HG03095 (cell line): ENCODE results near the gene NSD2.
"Not testable (repeated sequence)": the region's sequence is repeated elsewhere in the genome, so short reads cannot be mapped to it uniquely, and the experiment has no call there.

Source experiments
- ATAC-seq: cut with Tn5 transposase; IDR thresholded peaks from one replicate; pipeline ENCODE4 v1.9.1; 2021; ENCODE audit warnings: moderate library complexity; ENCODE audit not compliant: unreplicated experiment

The NSD2 gene

DNA sequence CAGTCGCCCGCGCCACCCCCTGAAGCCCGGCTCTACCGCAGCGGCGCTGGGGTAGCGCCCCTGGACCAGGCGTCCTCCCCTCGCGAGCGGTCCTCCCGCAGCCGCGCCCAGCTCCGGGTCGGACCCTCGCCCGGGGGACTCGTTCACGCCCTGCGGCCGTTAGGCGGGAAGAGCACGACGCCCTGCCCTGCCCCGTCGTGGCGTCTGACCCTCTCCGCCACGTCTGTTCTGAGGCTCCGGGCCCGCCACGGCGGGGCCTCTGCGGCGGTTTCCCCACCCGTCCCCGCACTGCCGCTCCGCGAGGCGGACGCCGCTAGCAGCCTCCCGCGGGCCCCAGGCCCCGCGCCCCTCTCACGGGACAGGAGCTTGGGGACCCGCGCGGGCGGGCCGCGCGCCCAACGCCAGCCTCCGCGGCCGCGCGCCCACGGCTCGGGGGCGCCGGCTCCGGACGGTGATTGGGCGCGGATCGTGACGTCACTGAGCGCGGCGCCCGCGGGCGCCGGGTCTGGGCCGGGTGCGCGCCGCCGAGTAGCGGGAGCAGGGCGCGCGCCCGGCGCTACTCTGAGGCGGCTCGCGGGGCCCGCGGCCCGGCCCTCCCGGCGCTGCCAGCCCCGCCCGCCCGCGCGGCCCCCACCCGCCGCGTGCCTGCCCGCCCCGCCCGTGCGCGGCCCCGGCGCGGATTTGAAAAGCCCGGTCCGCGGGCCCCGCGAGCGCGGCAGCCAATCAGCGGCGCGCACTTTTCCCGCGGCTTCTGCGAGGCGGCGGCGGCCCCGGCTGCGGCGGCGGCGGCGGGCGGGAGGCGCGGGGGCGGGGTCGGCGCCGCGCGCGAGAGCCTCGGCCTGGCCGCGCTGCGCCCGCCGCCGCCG lies at the start of gene NSD2:
Gene NSD2 (plus strand): TSS at position 816 of the 866 bp plus-strand sequence. CDS start 29,262 bp downstream, outside the sequence.
- ATAC-seq = peak; percentile 55

DNA sequence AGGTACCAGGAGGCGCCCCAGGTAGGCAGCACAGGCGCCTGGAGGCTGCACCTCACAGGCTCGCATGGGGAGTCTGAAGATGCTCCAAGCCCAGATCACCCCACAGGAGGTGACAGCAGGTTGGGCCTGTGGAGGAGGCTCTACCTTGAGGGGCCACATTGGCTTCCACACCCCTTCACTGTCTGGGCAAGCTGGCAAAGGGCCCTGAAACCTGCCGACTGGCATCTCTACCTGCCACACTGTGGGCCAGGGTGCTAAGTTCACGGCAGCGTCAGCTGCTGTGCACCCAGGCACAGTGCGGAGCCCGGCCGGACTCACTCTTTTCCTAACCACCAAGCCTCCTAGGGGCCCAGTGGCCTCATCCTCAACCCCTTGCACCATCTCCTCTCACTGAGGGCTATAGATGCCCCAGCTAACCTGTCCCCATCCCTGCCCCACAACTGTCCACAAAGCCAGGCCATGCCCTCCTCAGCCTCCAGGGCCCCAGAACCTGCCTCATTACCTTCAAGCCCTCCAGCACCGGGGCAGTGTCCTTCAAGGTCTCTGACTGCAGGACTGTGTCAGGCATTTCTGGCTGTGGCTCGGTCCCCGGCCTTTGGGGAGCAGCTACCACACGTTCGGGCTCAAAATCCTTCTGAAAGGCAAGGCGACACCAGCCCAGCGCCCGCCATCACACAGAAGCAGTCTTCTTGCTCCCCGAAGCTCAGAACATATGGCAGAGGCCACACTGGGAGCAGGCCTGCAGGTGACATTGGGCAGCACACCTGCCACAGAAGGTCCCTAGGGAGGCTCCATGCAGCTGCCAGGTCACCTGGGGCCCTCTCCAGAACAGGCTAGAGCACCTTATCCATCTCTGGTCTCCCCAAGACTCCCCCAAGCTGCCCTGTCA lies 49.3 kb upstream of the NSD2 start:
- ATAC-seq = no peak

DNA sequence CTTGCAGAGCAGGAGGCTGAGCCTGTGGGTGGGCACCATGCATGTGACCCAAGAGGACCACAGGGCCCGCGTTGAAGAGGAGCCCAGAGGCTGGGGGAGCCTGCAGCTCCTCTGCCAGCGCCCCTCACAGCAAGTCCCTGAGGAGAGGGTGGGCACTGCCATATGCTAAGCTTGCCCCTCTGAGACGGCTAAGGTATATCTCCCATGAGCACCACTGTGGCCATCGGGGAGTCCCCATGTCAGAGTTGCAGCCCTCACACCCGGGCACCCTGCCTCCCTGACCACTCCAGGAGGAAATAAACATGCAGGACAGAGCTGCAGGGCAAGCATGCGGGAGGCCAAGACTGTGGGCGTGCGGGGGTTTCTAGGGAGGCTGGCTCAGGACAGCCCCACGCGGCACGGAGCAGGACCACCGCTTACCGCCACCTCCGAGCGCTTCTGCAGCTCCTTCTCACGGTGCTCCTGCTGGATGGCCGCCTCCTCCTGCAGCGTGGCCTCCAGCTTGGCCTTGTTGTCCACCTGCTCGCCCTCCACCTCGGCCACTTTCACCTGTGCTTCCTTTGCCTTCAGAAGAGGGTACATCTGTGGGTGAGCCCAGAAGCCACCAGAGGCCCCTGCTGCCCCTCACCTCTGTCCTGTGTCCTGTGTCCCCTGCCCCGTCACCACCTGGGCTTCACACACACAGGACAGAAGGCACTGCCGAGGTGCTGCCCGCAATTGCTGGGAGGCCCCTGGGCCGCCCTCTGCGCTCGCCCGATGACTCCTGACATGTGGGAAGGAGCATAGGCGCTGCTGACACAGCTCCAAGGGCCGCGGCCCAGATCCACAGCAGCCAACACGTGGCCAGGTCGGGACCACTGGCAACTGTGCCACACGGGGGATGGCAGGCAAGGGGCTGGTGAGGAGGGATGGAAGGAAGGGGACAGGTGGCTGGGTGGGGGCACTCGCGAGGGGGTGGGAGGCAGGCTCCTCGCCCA lies 48.3 kb upstream of the NSD2 start:
- no peak for ATAC-seq

DNA sequence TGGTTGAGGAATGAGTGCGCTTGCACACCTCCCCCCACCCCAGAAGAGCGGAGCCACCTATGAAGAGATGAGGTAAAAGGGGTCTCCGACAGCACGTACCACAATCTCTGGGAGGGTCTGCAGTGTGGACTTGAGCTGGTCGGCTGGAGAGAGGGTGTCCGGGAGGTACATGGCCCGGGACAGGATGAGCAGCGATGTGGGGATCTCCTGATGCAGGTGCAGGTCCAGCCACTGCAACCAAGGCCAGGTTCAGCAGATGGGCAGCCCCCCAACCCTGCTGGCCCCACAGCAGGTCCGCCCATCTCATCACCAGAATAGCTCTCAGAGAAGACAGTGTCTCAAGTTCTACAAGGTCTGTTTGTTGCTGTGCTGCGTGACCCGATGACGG lies 47.7 kb upstream of the NSD2 start:
- ATAC-seq = no peak

DNA sequence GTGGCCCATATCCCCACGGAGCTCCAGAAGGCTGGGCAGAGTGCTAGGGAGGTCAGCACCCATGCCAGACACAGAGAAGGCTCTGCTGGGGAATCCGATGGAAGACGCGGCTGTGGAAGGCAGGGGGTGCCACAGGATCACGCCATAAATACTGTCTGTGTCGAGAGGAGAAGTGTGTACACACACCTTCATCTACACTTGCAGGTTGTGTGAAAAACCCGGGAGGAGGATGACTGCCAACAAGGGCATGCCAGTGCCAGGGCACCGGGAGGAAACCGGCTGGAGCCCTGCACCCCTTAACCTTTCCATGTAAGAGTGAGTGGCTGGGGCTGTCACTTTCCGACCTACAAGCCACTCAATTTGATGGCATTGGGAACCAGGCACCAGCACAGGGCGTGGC lies 46.4 kb upstream of the NSD2 start:
- no peak for ATAC-seq

DNA sequence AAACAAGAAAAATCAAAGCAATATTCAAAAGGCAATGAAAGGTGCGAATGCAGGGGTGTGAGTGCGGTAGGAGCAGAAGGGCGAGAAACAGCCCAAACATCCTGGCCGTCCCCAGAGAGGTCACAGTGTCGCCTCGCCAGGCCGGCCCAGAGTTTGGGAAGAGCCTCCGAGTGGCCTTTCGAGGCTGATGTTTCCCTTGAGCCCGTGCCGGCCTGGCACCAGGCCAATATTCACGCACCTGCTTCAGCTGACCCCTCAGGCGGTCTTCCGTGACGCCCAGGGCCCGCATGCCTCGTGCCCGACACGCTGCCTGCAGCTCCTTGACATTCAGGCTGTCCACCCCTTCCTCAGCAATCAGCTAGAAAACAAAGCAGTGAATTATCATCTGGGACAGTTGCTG lies 45.9 kb upstream of the NSD2 start:
- no peak for ATAC-seq

DNA sequence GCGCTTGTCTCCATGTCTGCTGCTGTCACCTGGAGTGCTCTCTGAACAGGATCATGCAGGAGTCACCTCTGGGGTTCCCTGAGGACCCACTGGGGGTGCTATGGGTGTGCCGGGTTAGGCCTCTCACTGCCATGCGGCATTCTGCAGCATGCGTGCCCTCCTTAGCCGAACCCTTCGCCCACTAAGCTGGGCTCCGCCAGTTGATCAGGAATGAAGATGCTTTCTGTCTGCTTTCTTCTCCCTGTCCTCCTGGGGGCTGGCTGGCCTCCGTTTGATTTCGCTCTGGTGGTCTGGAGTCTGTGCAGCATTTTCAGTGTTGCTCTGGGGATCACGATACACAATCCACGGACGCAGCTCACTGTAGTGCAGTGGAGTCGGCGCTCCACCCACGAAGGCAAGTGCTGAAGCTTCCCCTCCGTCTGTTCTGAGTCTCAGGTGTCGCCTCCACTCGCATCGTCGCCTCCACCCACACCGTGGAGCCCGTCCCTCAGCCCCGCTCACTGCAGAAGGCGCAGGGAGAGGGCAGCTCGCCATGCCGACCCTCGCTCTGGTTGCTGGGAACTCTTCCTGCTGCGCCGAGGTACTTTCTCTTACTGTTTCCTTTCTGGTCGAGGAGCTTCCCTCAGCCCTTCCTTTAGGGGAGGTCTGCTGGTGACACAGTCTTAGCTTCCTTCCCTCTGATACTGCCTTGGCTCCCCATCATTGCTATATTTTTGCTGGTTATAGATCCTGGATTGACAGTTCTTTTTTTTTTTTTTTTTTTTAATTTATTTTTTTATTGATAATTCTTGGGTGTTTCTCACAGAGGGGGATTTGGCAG lies 44.5 kb upstream of the NSD2 start:
- ATAC-seq = no peak

DNA sequence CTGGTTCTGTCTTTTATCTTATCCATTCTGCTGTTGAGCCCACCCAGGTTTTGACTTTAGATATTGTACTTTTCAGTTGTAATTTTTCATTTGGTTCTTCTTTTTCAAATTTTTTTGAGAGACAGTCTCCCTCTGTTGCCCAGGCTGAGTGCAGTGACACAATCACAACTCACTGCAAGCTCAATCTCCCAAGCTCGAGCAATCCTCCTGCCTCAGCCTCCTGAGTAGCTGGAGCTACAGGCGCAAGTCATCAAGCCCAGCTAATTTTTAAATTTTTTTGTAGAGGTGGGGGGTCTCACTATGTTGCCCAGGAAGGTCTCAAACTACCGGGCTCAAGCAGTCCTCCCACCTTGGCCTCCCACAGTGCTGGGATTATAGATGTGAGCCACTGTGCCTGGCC lies 41.0 kb upstream of the NSD2 start:
- no peak for ATAC-seq

DNA sequence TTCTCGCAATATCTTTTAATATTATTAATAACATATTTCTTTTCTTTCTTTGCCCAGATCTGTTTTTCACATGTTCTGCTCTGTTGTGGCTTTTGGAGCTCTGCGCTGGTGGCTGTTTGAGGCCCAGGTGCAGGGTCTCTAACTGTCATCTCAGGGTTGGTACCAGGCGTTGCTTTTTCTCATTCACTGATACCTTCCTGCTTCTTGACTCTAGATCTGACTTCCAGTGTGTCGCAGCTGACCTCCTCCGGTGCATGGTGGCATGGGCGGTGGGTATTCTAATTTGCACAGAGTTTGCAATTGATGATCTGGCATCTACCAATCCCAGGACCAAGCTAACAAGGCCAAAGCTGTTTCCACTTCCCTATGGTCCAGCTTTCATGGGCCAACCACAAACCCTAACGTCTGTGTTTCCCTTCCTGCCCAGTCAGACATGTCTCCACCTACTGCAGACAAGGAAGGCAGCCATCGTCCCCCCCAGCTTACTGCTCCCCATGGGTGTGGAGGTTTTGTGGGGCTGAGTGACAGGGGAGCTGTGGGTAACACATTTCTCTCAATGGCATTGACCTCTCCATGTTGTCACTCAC lies 40.5 kb upstream of the NSD2 start:
- no peak for ATAC-seq

DNA sequence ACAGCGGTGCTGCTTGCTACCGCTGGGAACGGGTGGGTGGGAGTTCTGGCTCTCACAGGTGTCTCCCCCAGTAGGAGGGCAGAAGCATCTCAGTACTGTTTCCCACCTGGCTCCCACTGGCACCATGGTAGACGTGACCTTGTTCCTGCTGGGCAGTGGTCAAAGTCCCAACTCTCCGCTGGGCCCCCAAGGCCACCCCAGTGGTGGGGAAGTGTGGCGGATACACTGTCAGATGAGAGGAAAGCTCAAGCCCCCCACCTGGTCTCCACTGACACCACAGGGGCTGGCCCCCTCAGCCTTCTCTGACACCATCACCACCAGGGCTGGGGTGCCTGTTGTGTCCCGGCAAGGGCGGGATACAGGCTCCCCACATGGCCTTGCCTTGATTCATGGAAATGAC lies 39.9 kb upstream of the NSD2 start:
- no peak for ATAC-seq

DNA sequence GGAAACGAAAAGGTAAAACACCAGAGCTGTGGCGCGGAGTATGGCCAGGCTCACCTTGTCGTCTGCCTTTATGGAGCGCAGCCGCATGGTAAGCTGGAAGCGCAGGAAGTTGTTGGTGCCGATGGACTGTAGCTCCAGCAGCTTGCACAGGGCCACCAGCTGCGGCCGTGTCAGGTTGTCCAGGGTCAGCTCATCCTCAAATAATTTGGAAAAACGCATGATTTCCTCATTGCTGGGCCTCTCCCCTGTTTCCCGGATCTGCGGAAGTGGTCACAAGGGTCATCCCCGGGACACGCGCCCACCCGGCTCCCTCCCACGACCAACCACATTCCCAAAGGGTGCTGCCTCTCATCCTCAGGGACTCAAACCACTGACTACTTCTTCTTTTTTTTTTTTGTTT lies 38.5 kb upstream of the NSD2 start:
- ATAC-seq = no peak

DNA sequence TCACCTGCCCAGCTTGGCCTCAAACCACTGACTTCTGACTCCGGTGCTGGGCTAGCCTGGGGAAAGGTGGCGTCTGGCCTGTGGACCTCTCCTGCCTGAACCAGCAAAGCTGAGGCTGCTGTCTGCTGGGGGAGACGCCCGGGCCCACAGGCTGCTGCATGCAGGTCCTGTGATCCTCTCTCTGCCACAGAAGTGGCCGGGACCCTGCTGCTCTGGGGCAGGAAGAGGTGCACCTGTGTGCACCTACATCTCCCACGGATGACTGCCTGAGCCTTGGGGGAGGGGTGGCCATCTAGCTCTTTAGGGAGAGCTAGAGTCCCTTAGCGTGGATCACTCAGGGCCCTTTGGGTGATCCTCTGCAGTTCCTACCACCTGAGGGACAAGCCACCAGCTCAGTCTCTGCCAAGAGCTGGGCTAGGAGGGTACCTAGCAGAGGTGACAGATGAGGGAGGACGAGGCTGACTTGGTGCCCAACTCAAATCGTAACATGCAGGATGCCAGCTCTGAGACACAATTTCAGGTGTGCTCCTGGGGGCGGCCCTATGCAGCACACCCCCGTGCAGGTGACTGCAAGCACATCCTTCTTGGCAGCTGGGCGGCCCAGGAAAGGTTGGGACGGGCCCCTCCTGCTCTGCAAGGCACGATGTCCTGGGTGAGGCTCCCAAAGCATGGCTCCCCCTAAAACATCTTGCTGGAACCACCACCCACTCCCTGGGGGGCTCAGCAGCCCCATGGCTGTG lies 37.7 kb upstream of the NSD2 start:
- no peak for ATAC-seq

DNA sequence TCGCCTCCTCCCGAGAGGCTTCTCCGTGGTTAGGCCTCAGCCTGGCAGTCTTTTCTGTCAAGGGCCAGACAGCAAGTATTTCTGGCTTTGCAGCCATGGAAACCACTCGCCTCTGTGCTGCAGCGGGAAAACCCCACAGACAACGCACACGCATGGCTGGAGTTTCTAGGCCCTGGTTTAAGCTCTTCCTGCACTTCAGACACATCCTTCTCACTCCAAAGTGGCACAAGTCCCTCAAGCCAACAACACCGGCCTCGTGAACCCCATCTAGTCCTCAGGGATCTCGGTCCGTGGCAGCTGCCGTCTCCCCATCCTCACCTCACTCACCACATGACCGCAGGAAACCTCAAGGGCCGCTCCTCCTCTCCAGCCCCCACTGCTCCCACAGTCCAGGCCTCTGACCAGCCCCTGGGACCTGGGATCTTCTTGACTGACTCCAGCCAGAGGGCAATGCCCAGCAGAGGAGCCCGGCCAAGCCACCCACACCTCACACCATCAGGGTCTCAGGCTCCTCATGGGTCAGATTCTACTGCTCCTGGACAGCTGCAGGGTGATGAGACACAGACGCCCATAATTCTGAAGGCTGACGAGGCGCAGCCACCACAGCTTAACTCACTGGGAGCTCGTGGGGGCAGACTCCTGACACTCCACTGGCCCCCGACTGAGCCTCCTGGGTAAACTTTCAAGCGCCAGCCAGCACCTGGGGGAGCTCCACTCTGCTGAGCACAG lies 37.0 kb upstream of the NSD2 start:
- ATAC-seq = peak; percentile 77

DNA sequence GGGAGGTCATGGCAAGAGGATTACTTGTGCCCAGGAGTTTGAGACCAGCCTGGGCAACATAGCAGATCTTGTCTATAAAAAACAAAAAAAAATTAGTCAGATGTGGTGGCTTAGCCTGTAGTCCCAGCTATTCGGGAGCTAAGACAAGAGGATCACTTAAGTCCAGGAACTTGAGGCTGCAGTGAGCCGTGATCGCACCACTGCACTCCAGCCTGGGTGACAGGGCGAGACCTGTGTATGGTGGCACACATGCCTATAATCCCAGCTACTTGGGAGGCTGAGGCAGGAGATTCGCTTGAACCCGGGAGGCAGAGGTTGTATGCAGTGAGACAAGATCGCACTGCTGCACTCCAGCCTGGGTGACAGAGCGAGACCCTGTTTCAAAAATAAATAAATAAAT lies 35.4 kb upstream of the NSD2 start:
- ATAC-seq = not testable (repeated sequence)

DNA sequence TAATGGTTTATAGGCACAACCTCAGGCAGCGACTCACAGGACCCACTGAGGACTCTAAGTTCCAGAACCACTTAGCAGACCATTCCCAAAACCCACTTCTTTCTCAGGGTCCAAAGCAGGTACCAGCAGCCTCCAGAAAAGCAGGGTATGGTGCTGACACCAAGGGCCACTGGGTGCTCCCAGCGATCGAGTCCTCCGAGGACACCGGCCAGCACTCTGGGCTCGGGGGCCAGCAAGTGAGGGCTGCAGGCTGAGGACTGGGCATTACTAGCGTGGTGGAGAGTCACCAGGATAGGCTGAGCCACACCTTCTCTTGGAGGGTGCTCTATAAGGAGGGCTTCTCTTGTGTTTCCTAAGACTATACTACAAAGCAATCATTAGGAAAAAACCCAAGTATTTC lies 34.5 kb upstream of the NSD2 start:
- no peak for ATAC-seq

DNA sequence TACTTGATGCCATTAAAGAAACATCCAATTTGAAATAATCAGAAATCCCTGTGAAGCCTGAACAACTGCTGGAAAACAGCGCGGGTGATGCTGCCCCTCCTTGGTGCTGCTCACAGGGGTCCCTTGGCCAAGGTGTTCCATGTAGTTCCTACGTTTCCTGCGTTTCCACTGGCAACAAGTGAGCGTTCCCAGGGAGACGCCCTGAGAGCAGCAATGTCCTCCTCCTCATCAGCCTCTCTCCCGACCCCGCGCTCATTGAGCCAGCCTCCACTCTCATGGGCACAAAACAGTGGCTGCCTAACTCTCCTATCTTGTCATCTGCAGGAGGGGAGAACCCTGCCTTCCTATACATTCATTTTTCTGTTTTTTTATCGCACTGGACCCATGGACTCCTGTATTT lies 34.1 kb upstream of the NSD2 start:
- ATAC-seq = no peak

DNA sequence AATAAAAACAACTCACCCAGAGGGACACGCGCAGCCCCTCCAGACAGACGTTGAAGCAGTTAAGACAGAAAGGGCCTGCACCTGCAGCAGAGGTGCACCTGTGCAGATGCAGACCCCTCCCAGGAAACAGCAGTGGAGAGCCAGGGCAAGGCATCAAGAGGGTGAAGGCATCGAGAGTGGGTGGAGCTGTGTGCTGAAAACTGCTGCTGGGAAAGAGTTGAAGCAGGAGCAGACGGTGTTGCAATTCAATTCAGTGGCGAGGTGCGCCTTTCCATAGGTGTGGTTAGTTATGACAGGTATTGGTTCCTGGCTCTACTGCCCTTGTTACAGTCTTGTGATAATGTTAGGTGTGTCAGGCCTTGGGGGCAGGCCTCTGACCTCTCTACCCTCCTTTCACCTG lies 31.9 kb upstream of the NSD2 start:
- no peak for ATAC-seq

DNA sequence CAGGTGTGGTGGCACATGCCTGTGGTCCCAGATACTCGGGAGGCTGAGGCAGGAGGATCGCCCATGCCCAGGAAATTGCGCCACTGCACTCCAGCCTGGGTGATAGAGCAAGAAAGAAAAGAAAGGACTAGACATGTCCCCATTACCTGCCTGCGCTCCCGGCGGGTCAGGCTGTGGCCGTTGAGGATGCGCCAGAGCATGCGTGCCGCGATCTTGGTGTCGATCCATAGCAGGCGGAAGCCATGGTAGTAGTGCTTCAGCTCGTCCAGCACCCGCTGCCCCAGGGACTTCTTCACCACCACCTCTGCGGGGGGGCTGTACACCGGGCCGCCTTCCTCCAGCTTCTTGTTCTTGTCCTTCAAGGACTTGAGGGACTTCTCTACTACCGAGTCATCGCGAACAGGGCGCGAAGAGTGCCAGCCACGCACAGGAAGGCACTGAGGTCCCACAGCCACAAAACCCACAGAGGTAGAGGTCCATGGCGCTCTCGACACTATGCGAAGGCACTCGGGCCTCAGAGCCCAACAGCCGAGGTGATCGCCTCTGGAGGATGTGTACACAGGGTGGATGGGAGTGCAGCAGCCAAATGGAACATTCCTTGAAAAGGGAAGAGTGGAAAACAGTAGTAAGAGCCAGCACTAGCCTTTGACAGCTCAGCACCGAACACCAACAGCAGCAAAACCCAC lies 29.8 kb upstream of the NSD2 start:
- ATAC-seq = no peak
